ENCODE measurements around the gene PPP2R2B.
"Not testable (repeated sequence)": the region's sequence is repeated elsewhere in the genome, so short reads cannot be mapped to it uniquely, and the experiment has no call there.

The PPP2R2B gene

DNA sequence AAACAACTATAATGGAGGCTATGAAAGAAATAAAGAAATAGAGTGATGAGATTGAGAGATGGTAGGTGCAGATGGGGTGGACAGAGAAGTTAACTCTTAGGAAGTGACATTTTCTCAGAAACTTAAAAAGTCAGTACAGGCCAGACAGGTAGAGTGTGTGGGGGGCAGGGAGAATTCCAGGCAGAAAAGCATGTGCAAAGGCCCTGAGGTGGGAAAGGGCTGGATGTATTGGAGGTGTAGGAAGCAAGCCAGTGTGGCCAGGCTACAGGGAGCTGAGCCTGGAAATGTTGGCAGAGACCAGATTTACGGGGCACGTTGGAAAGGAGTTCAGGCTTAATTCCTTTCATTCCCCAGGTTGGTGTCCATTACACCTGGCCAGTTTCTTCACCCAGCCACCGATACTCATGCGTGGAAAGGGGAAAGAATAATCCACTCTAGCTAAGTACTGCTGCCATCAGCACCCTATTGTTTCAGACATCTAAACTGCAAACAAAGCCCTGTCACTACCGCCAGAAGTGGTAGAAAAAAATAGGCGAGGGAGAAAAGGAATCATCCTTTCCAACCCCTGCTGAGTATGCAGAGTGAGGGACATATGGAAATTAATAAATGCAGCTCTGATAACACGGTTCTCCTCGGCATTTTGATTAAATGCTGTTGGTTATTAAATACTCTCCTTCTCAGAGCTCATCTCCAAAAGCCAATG, 245.8 kb downstream of the PPP2R2B start:
- H3K4me3 Mint-ChIP-seq = no peak overlapping the region
- H3K27me3 Mint-ChIP-seq = no peaks in the 10 kb centered on the region
- intact Hi-C loops (cut with micrococcal nuclease) = no loop called here
- H3K9me3 Mint-ChIP-seq = no peaks in the 10 kb centered on the region
- no peak overlapping the region for H3K27ac Mint-ChIP-seq
- H3K36me3 Mint-ChIP-seq (ENCODE audit: low read depth) = no peaks in the 10 kb centered on the region
- no peaks in the 10 kb centered on the region for H3K4me1 Mint-ChIP-seq (ENCODE audit: low read depth)

DNA sequence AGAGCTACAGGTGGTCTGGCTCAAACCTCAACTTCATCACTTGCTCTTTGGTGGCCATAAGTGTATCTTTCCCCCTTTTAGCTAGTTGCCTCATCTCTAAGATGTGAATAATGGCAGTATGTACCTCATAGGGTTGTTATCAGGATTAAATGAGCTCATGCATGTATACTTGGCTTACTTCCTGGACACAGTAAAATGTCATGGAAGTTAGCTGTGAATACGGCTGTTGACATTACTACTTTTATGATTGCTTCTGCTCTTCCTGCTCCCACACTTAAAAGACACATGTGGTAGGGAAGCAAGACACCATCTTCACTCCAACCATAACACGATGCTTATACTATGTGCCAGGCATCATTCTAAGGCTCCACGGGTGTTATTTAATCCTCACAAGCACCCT, 248.1 kb downstream of the PPP2R2B start:
- H3K27ac Mint-ChIP-seq = no peak overlapping the region
- intact Hi-C loops (cut with micrococcal nuclease) = no loop called here
- no peaks in the 10 kb centered on the region for H3K27me3 Mint-ChIP-seq
- H3K4me3 Mint-ChIP-seq = no peak overlapping the region
- no peaks in the 10 kb centered on the region for H3K9me3 Mint-ChIP-seq
- no peaks in the 10 kb centered on the region for H3K36me3 Mint-ChIP-seq (ENCODE audit: low read depth)
- no peaks in the 10 kb centered on the region for H3K4me1 Mint-ChIP-seq (ENCODE audit: low read depth)

GRCh38 chr5:146628950-146629349, 249.6 kb downstream of the PPP2R2B start:
- Mint-ChIP-seq H3K4me1 (ENCODE audit: low read depth) (no peaks in the 10 kb centered on the region), H3K36me3 (ENCODE audit: low read depth) (no peaks in the 10 kb centered on the region), H3K27ac (no peak overlapping the region), H3K27me3 (no peaks in the 10 kb centered on the region), H3K4me3 (no peak overlapping the region), H3K9me3 (no peaks in the 10 kb centered on the region)
- intact Hi-C loops (cut with micrococcal nuclease) = no loop called here

DNA sequence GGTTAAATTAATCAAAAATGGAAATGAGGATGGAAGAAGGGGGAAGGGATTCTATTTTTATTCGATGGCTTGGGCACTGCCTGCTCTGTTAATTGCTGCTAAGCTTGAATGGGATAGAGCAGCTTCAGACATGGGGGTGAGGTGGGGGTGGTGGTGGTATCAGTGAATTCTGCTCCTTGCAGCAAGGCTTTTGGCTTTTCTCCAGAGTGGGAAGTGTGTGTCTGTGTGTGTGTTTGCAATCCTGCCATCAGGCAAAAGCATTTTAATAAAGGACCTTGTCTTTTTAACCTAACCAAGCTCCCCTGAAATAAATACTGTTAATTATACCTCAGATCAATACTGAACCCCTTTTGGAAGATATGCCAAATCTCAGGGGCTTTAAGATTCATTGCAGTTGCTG, 251.6 kb downstream of the PPP2R2B start:
- Mint-ChIP-seq H3K27me3 (no peaks in the 10 kb centered on the region), H3K4me3 (no peak overlapping the region), H3K27ac (no peak overlapping the region), H3K36me3 (ENCODE audit: low read depth) (no peaks in the 10 kb centered on the region), H3K9me3 (no peaks in the 10 kb centered on the region), H3K4me1 (ENCODE audit: low read depth) (no peaks in the 10 kb centered on the region)
- intact Hi-C loops (cut with micrococcal nuclease) = no loop called here

DNA sequence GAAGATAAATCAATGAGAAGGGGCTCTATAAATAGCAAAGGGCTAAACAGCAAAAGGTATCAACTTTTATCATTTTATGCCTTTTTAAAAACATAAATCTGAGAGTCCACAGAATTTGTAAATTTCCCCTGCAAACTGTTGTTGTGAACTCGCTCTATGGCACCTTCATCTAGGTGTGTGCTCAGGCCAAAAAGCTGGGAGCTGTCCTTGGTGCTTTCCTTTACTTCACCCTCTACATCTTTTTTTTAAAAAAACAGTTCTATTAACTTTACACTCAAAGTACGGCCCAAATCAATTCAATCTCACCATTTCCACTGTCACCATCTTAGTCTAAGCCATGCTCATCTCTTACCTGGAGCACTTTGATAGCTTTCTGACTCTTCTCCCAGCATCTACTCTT, 254.4 kb downstream of the PPP2R2B start:
- no peak overlapping the region for H3K27ac Mint-ChIP-seq
- H3K4me3 Mint-ChIP-seq = no peak overlapping the region
- H3K4me1 Mint-ChIP-seq (ENCODE audit: low read depth) = no peaks in the 10 kb centered on the region
- intact Hi-C loops (cut with micrococcal nuclease) = no loop called here
- no peaks in the 10 kb centered on the region for H3K9me3 Mint-ChIP-seq
- no peaks in the 10 kb centered on the region for H3K27me3 Mint-ChIP-seq
- H3K36me3 Mint-ChIP-seq (ENCODE audit: low read depth) = no peaks in the 10 kb centered on the region

DNA sequence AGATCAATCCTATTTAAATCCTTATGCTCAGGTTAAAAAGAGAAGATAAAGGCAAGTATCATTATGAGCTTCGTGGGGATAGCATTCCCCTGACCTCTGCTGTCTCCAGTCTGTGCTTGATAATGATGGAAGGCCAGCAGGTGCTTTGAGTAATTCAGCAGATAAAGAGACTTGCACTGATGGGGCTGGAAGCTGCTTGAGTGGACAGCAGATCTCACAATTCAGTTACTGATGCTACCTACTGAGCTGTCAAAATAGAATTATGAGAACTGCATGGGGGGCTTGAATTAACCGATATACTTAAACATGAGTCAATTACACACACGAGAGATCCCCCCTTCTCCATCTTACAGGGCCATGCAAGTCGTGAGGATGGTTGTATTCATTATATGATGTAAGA, 254.9 kb downstream of the PPP2R2B start:
- H3K27me3 Mint-ChIP-seq = no peaks in the 10 kb centered on the region
- no peaks in the 10 kb centered on the region for H3K4me1 Mint-ChIP-seq (ENCODE audit: low read depth)
- no peak overlapping the region for H3K4me3 Mint-ChIP-seq

DNA sequence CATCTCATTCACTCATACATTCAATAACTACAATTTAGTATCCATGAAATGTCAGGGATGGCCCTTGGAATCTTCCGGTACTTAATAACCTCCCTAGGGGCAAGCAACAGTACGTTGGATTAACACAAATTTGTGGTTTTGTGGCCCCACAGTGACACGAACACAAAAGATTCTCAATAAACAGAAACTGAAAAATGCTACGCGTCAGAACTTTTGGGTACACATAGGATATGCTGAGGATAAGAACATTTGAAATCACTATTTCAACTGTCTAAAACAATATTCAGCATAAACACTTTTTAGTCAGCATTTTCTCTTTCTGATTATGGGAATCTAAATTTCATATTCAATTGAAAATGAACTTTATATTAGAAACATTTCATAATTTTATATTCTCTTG, 255.5 kb downstream of the PPP2R2B start:
- Mint-ChIP-seq H3K36me3 (ENCODE audit: low read depth) (no peaks in the 10 kb centered on the region), H3K4me3 (no peak overlapping the region), H3K27me3 (no peaks in the 10 kb centered on the region), H3K9me3 (no peaks in the 10 kb centered on the region), H3K27ac (no peak overlapping the region), H3K4me1 (ENCODE audit: low read depth) (no peaks in the 10 kb centered on the region)
- intact Hi-C loops (cut with micrococcal nuclease) = no loop called here

More for the DNA sequence above, 254.9 kb downstream of the PPP2R2B start:
- no peaks in the 10 kb centered on the region for H3K36me3 Mint-ChIP-seq (ENCODE audit: low read depth)
- H3K27ac Mint-ChIP-seq = no peak overlapping the region
- no peaks in the 10 kb centered on the region for H3K9me3 Mint-ChIP-seq
- intact Hi-C loops (cut with micrococcal nuclease) = no loop called here

DNA sequence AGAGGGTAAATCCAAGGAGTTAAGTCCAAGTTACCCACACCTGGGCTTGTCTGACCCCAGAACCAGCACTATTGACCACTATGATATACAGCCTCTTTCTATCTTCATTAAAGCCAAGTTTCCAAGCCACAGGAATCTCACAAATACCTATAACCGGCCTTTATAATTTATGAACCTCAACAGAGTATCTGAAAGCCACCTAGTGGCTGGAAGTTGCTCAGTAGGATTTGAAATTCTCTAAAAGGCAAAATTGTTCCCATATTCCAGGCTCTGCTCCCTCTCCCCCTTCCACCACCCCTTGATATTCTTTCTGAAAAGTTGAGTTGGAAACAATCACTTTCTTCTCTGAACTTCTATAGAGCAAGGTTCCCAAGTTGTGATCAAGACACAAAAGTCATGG, 256.2 kb downstream of the PPP2R2B start:
- H3K9me3 Mint-ChIP-seq = no peaks in the 10 kb centered on the region
- intact Hi-C loops (cut with micrococcal nuclease) = no loop called here
- H3K36me3 Mint-ChIP-seq (ENCODE audit: low read depth) = no peaks in the 10 kb centered on the region
- H3K27ac Mint-ChIP-seq = no peak overlapping the region
- no peak overlapping the region for H3K4me3 Mint-ChIP-seq
- no peaks in the 10 kb centered on the region for H3K4me1 Mint-ChIP-seq (ENCODE audit: low read depth)
- no peaks in the 10 kb centered on the region for H3K27me3 Mint-ChIP-seq

- intact Hi-C loops (cut with micrococcal nuclease) = no loop called here
- Mint-ChIP-seq H3K9me3 (no peaks in the 10 kb centered on the region), H3K27ac (no peak overlapping the region), H3K4me1 (ENCODE audit: low read depth) (no peaks in the 10 kb centered on the region), H3K36me3 (ENCODE audit: low read depth) (no peaks in the 10 kb centered on the region), H3K4me3 (no peak overlapping the region), H3K27me3 (no peaks in the 10 kb centered on the region)
Measured at GRCh38 chr5:146620669-146621051, 257.9 kb downstream of the PPP2R2B start.

GRCh38 chr5:146620031-146620668, 258.4 kb downstream of the PPP2R2B start:
- H3K4me3 Mint-ChIP-seq = no peak overlapping the region
- no peaks in the 10 kb centered on the region for H3K4me1 Mint-ChIP-seq (ENCODE audit: low read depth)
- no peaks in the 10 kb centered on the region for H3K9me3 Mint-ChIP-seq
- no peak overlapping the region for H3K27ac Mint-ChIP-seq
- no peaks in the 10 kb centered on the region for H3K27me3 Mint-ChIP-seq
- H3K36me3 Mint-ChIP-seq (ENCODE audit: low read depth) = no peaks in the 10 kb centered on the region
- intact Hi-C loops (cut with micrococcal nuclease) = no loop called here

DNA sequence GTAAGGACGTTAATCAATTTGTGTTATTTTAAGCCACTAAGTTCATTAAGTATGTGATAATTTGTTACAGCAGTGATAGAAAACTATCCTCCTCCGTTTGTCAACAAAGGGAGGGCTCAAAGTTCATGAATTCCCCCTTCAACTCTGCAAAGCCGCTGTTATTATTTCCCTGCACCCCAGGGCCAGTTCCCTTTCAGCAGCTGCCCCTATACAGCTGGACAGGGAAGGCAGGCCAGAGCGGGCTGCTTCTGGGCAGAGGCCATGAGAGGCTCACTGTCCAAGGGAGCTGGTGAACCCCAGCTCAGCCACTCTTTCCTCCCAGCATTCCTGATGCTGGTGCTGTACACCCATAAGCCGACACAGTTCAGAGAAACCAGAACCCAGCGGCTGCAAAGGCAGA, 260.1 kb downstream of the PPP2R2B start:
- Mint-ChIP-seq H3K4me1 (ENCODE audit: low read depth) (no peaks in the 10 kb centered on the region), H3K36me3 (ENCODE audit: low read depth) (no peaks in the 10 kb centered on the region), H3K27ac (no peak overlapping the region)

DNA sequence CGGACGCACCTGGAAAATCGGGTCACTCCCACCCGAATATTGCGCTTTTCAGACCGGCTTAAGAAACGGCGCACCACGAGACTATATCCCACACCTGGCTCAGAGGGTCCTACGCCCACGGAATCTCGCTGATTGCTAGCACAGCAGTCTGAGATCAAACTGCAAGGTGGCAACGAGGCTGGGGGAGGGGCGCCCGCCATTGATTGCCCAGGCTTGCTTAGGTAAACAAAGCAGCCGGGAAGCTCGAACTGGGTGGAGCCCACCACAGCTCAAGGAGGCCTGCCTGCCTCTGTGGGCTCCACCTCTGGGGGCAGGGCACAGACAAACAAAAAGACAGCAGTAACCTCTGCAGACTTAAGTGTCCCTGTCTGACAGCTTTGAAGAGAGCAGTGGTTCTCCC, 268.8 kb downstream of the PPP2R2B start:
- not testable (repeated sequence) for H3K27ac Mint-ChIP-seq

More for the DNA sequence above, 260.1 kb downstream of the PPP2R2B start:
- Mint-ChIP-seq H3K27me3 (no peaks in the 10 kb centered on the region), H3K9me3 (no peaks in the 10 kb centered on the region), H3K4me3 (no peak overlapping the region)
- intact Hi-C loops (cut with micrococcal nuclease) = no loop called here

DNA sequence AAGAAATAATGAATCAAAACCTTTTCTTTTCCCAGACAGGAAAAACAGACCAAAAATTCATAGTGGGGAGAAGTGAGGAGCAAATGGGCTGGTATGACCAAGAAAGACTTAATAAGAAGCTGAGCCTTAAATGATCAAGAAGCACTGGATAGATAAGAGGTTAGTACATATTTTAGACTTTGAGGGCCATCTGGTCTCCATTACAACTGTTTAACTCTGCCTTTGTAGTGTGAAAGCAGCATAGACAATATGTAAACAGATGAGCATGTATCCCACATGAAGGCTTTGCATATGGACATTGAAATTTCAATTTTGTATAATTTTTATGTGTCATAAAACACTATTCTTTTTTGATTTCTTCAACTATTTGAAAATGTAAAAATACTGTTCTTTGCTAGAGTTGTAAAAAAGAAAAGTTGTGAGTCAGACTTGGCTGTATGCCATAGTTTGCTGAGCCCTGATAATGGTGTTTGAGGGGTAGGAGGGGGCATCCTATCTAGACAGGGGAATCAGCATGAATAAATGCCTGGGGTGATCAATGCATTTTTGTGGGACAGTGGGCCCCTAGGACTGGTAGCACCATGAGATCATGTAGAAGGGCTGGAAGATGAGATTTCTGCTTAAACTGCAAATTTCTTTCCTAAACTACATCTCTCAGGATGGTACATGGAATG, 270.8 kb downstream of the PPP2R2B start:
- no peaks in the 10 kb centered on the region for H3K27me3 Mint-ChIP-seq
- H3K27ac Mint-ChIP-seq = no peak overlapping the region
- H3K4me3 Mint-ChIP-seq = no peak overlapping the region
- intact Hi-C loops (cut with micrococcal nuclease) = no loop called here
- H3K9me3 Mint-ChIP-seq = no peaks in the 10 kb centered on the region
- H3K4me1 Mint-ChIP-seq (ENCODE audit: low read depth) = no peaks in the 10 kb centered on the region
- H3K36me3 Mint-ChIP-seq (ENCODE audit: low read depth) = no peaks in the 10 kb centered on the region

More for the DNA sequence above, 268.8 kb downstream of the PPP2R2B start:
- H3K27me3 Mint-ChIP-seq; H3K9me3 Mint-ChIP-seq; H3K36me3 Mint-ChIP-seq (ENCODE audit: low read depth); intact Hi-C loops (cut with micrococcal nuclease); H3K4me1 Mint-ChIP-seq (ENCODE audit: low read depth); H3K4me3 Mint-ChIP-seq: not testable (repeated sequence)

- Mint-ChIP-seq H3K27ac (no peak overlapping the region), H3K9me3 (no peaks in the 10 kb centered on the region), H3K27me3 (no peaks in the 10 kb centered on the region), H3K36me3 (ENCODE audit: low read depth) (no peaks in the 10 kb centered on the region), H3K4me3 (no peak overlapping the region), H3K4me1 (ENCODE audit: low read depth) (no peaks in the 10 kb centered on the region)
- intact Hi-C loops (cut with micrococcal nuclease) = no loop called here
Measured at GRCh38 chr5:146606893-146607292, 271.7 kb downstream of the PPP2R2B start.

All from dendritic cell treated with granulocyte-macrophage colony-stimulating factor and Interleukin-4, amounts not matched to agents 40 ng/mL and 50 ng/mL, for 4 days (primary cell).